Measurements from ENCODE around the gene SMARCC1. TPM values are rescaled to one million over a fixed set of nuclear protein-coding genes. Genes with fewer than 3 reads are reported as not detected.

SMARCC1 gene
- total and polyA plus RNA-seq, 2 of the 4 experiments (the other 2 are of a cell fraction) = 18.6 to 39.6 TPM

GRCh38 chr3:47692158-47692557 lies 89.5 kb downstream of the SMARCC1 start:
- POLR2A ChIA-PET (ENCODE audit: unreplicated experiment) = no interaction called here

More at GRCh38 chr3:47692158-47692557, 89.5 kb downstream of the SMARCC1 start:
- no peaks in the 10 kb centered on the region for H3K27me3 ChIP-seq (ENCODE audit: control insufficient read depth, insufficient read depth, low read length)
- no peak overlapping the region for H3K9ac ChIP-seq (ENCODE audit: low read depth, low read length)
- H2BK120ac ChIP-seq (ENCODE audit: low read depth, low read length) = no peak overlapping the region
- no peak overlapping the region for H2BK15ac ChIP-seq (ENCODE audit: low read depth, low read length)
- H3K14ac ChIP-seq (replicated peaks; ENCODE audit: low read depth, low read length) = no peak overlapping the region
- no peak overlapping the region for H2BK20ac ChIP-seq (ENCODE audit: low read depth, low read length)
- no peak overlapping the region for H2AFZ ChIP-seq (replicated peaks; ENCODE audit: low read length, poor library complexity)
- no peak for TF ChIP-seq CEBPB (IDR thresholded peaks at IDR 0.05; ENCODE audit: low read depth, low read length)
- TF ChIP-seq MXI1 (IDR thresholded peaks at IDR 0.05; ENCODE audit: borderline replicate concordance, low read depth, low read length) = no peak
- TF ChIP-seq CTCF (conservative IDR thresholded peaks at IDR 0.05; ENCODE audit: low read depth, low read length) = no peak
- no peak for TF ChIP-seq CHD1 (IDR thresholded peaks at IDR 0.05; ENCODE audit: low read depth, low read length)
- no peak for TF ChIP-seq MAFK (IDR thresholded peaks at IDR 0.05; ENCODE audit: low read depth, low read length)
- no peak for TF ChIP-seq RFX5 (IDR thresholded peaks at IDR 0.05; ENCODE audit: low read depth, low read length)
- TF ChIP-seq RAD21 (IDR thresholded peaks at IDR 0.05; ENCODE audit: low read length) = no peak
- no peak for TF ChIP-seq ELK1 (IDR thresholded peaks at IDR 0.05; ENCODE audit: borderline replicate concordance, low read depth, low read length)
- no peak for TF ChIP-seq USF2 (IDR thresholded peaks at IDR 0.05; ENCODE audit: low read depth, low read length)
- TF ChIP-seq SMC3 (IDR thresholded peaks at IDR 0.05; ENCODE audit: low read depth, low read length) = no peak
- TF ChIP-seq FOS (IDR thresholded peaks at IDR 0.05; ENCODE audit: low read depth, low read length) = no peak
- TF ChIP-seq BHLHE40 (IDR thresholded peaks at IDR 0.05; ENCODE audit: low read depth, low read length) = no peak
- no peak for ATAC-seq (ENCODE audit: low read depth)
- no peaks in the 10 kb centered on the region for H3K4me1 ChIP-seq (ENCODE audit: control insufficient read depth, insufficient read depth, low read length)
- in situ Hi-C loops (cut with MboI; ENCODE audit: low sequenced_read_pairs) = no loop called here
- no peak overlapping the region for H3K4ac ChIP-seq (ENCODE audit: low read depth, low read length)
- no peak overlapping the region for H3K18ac ChIP-seq (ENCODE audit: low read depth, low read length)
- dilution Hi-C loops (cut with HindIII; ENCODE audit: low sequenced_read_pairs, unreplicated experiment) = no loop called here
- no peak overlapping the region for H3K4me2 ChIP-seq (ENCODE audit: low read depth, low read length)
- BruUV-seq (replicated peaks) = no TSS peak
- no peak overlapping the region for H2AK5ac ChIP-seq (ENCODE audit: low read depth, low read length)
- H4K5ac ChIP-seq (ENCODE audit: low read depth, low read length) = no peak overlapping the region
- peaks cover 3 to 4% of the 10 kb centered on the region in 2 experiments; a peak in 2 of 4 replicates for H3K79me1 ChIP-seq (ENCODE audit: low read depth in 1 of 2, low read length in 2 of 2)
- peaks cover 41% of the 10 kb centered on the region for H3K36me3 ChIP-seq (ENCODE audit: control insufficient read depth, insufficient read depth, low read length)
- H4K91ac ChIP-seq (ENCODE audit: insufficient read depth, low read depth, low read length) = no peak overlapping the region
- intact Hi-C loops (cut with micrococcal nuclease) = no loop called here
- no peak overlapping the region for H3K4me3 ChIP-seq (ENCODE audit: insufficient read depth, low read depth, low read length)
- no peaks in the 10 kb centered on the region for H3K9me1 ChIP-seq (ENCODE audit: insufficient read depth, low read length)
- no peak for DNase-seq
- no peak overlapping the region for H3K27ac ChIP-seq (ENCODE audit: insufficient read depth, low read length)
- H3K9me3 ChIP-seq (ENCODE audit: control insufficient read depth, insufficient read depth, low read length) = no peaks in the 10 kb centered on the region
- no peaks in the 10 kb centered on the region for H4K20me1 ChIP-seq (ENCODE audit: insufficient read depth, low read length)
- no peak overlapping the region for H2AK9ac ChIP-seq (replicated peaks; ENCODE audit: low read depth, low read length, poor library complexity)
- H4K8ac ChIP-seq (ENCODE audit: low read depth in 2 of 2, low read length in 2 of 2) = no peak overlapping the region
- no peak overlapping the region for H3K23ac ChIP-seq (ENCODE audit: low read depth, low read length)
- H3K56ac ChIP-seq (ENCODE audit: extremely low read depth, insufficient read depth, low read length) = no peak overlapping the region
- CTCF ChIA-PET = no interaction called here
- no peak overlapping the region for H2BK5ac ChIP-seq (ENCODE audit: low read depth, low read length, poor library complexity, severe bottlenecking)
